DOHH2 (cell line): ENCODE measurements around the gene MAP2.

ENCODE experiments used
- H3F3A ChIP-seq: fragments of 200-600 bp; sonication (generic), shearing (Covaris generic); 2 replicates; pipeline ENCODE4 v1.6.0; 2016; ENCODE audit warnings: antibody characterized with exemption, mild to moderate bottlenecking; ENCODE audit not compliant: control insufficient read depth, insufficient read depth
- H3K27ac ChIP-seq: fragments of 200-600 bp; sonication (generic); 2 replicates; pipeline ENCODE4 v1.5.1; 2014; ENCODE audit warnings: low read depth, mild to moderate bottlenecking, low read length, moderate library complexity
- H3K27me3 ChIP-seq: fragments of 200-600 bp; sonication (generic); 2 replicates; pipeline ENCODE4 v1.6.1; 2014; ENCODE audit warnings: mild to moderate bottlenecking, low read length, mixed read lengths; ENCODE audit not compliant: control insufficient read depth
- H3K36me3 ChIP-seq: fragments of 200-600 bp; sonication (generic); 2 replicates; pipeline ENCODE4 v1.6.1; 2014; ENCODE audit warnings: mild to moderate bottlenecking, low read length, moderate library complexity, mixed read lengths; ENCODE audit not compliant: control insufficient read depth
- H3K4me1 ChIP-seq: fragments of 200-600 bp; sonication (generic); 2 replicates; pipeline ENCODE4 v1.6.1; 2014; ENCODE audit warnings: mild to moderate bottlenecking, low read length, mixed read lengths; ENCODE audit not compliant: control insufficient read depth
- H3K4me2 ChIP-seq: fragments of 200-600 bp; sonication (generic); 2 replicates; pipeline ENCODE4 v1.6.0; 2014; ENCODE audit warnings: mild to moderate bottlenecking, low read length, moderate library complexity
- H3K4me3 ChIP-seq: fragments of 200-600 bp; sonication (generic); 2 replicates; pipeline ENCODE4 v1.5.1; 2014; ENCODE audit warnings: mild to moderate bottlenecking, low read length, mixed read lengths
- H3K79me2 ChIP-seq: fragments of 200-600 bp; sonication (generic); 2 replicates; pipeline ENCODE4 v1.6.1; 2014; ENCODE audit warnings: mild to moderate bottlenecking, low read length, mixed read lengths; ENCODE audit not compliant: control insufficient read depth
- H3K9me2 ChIP-seq: fragments of 200-600 bp; sonication (generic); replicated peaks from 2 replicates; pipeline ENCODE4 v1.6.1; 2014; ENCODE audit warnings: mild to moderate bottlenecking, low read length, mixed read lengths; ENCODE audit not compliant: control insufficient read depth
- H3K9me3 ChIP-seq: fragments of 200-600 bp; sonication (generic); 2 replicates; pipeline ENCODE4 v1.6.1; 2014; ENCODE audit warnings: antibody characterized with exemption, low read length, mixed read lengths; ENCODE audit not compliant: control insufficient read depth, insufficient read depth
- H4K20me1 ChIP-seq: fragments of 200-600 bp; sonication (generic); 2 replicates; pipeline ENCODE4 v1.6.0; 2014; ENCODE audit warnings: low read depth, mild to moderate bottlenecking, antibody characterized with exemption, low read length, moderate library complexity; ENCODE audit not compliant: control insufficient read depth, insufficient read depth
- CTCF ChIP-seq: fragments of 200-600 bp; sonication (generic); IDR thresholded peaks from one replicate; pipeline ENCODE4 v1.5.1; 2014; ENCODE audit warnings: antibody characterized with exemption, mild to moderate bottlenecking, low read depth, low read length; ENCODE audit not compliant: poor library complexity, severe bottlenecking
- EZH2phosphoT487 ChIP-seq: fragments of 200-600 bp; sonication (generic); IDR thresholded peaks from 2 replicates; pipeline ENCODE4 v1.6.1; 2017; ENCODE audit warnings: borderline replicate concordance, mild to moderate bottlenecking, antibody characterized with exemption, low read length, moderate library complexity, mixed read lengths

MAP2 gene

DNA sequence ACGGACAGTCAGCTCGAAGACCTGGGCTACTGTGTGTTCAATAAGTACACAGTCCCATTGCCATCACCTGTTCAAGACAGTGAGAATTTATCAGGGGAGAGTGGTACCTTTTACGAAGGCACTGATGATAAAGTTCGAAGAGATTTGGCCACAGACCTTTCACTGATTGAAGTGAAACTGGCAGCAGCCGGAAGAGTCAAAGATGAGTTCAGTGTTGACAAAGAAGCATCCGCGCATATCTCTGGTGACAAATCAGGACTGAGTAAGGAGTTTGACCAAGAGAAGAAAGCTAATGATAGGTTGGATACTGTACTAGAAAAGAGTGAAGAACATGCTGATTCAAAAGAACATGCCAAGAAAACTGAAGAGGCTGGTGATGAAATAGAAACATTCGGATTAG is 270.9 kb downstream of the MAP2 start:
- Histone ChIP-seq H3K4me1 (no peaks in the 10 kb centered on the region), H3K27ac (no peak overlapping the region), H3K36me3 (no peaks in the 10 kb centered on the region), H3F3A (no peaks in the 10 kb centered on the region), H3K79me2 (no peaks in the 10 kb centered on the region), H3K9me2 (no peaks in the 10 kb centered on the region), H3K4me3 (no peak overlapping the region), H4K20me1 (no peaks in the 10 kb centered on the region), H3K9me3 (no peaks in the 10 kb centered on the region), H3K4me2 (no peak overlapping the region), H3K27me3 (no peaks in the 10 kb centered on the region; the same call in 1 of the 2 replicates)
- no peak for TF ChIP-seq EZH2phosphoT487
- no peak for TF ChIP-seq CTCF

GRCh38 chr2:209696836-209697711 is 273.2 kb downstream of the MAP2 start:
- no peaks in the 10 kb centered on the region for H3K4me1 ChIP-seq
- H3K27ac ChIP-seq: no peak overlapping the region
- H3K4me3 ChIP-seq: no peak overlapping the region
- H3F3A ChIP-seq: no peaks in the 10 kb centered on the region
- H3K36me3 ChIP-seq: no peaks in the 10 kb centered on the region
- H3K9me2 ChIP-seq: no peaks in the 10 kb centered on the region
- no peaks in the 10 kb centered on the region for H3K9me3 ChIP-seq
- TF ChIP-seq CTCF (no peak), EZH2phosphoT487 (no peak)
- no peaks in the 10 kb centered on the region; the same call in 1 of the 2 replicates for H3K27me3 ChIP-seq
- H4K20me1 ChIP-seq: no peaks in the 10 kb centered on the region
- no peaks in the 10 kb centered on the region for H3K79me2 ChIP-seq
- H3K4me2 ChIP-seq: no peak overlapping the region

GRCh38 chr2:209702775-209703174 is 278.9 kb downstream of the MAP2 start:
- Histone ChIP-seq H3K4me3 (no peak overlapping the region), H3K27me3 (no peaks in the 10 kb centered on the region; the same call in 1 of the 2 replicates), H3K4me1 (no peaks in the 10 kb centered on the region), H4K20me1 (no peaks in the 10 kb centered on the region), H3K4me2 (no peak overlapping the region), H3K36me3 (no peaks in the 10 kb centered on the region), H3K9me3 (no peaks in the 10 kb centered on the region), H3F3A (no peaks in the 10 kb centered on the region), H3K9me2 (no peaks in the 10 kb centered on the region), H3K27ac (no peak overlapping the region), H3K79me2 (no peaks in the 10 kb centered on the region)
- TF ChIP-seq CTCF (no peak), EZH2phosphoT487 (no peak)
